ENCODE data around the gene PDCD1LG2. TPM values are rescaled to one million over a fixed set of nuclear protein-coding genes. Genes with fewer than 3 reads are reported as not detected.

The PDCD1LG2 gene
- total RNA-seq, 1 experiment from 2014 or later, result not detected

DNA sequence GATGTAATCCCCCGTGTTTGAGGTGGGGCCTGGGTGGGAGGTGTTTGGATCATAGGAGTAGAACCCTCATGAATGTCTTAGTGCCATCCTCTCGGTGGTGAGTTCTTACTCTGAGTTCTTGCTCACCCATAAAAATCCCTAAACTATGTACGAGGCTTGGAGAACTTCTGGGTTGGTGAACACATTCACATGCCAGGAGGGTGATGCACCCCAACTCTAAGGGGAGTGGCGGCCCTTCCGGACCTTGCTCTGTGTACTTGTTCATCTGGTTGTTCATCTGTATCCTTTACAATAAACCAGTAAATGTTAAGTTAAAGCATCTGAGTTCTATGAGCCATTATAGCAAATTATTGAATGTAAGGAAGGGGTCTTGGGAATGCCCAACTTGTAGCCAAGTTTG, 82.6 kb downstream of the PDCD1LG2 start:
- Histone ChIP-seq H2AK5ac (ENCODE audit: insufficient read length, low read length) (no peak overlapping the region), H3K27me3 (ENCODE audit: insufficient read depth, low read length) (no peaks in the 10 kb centered on the region), H3K9me3 (ENCODE audit: control insufficient read depth, low read depth, low read length) (no peaks in the 10 kb centered on the region), H2BK20ac (ENCODE audit: low read depth, low read length, poor library complexity, severe bottlenecking) (no peak overlapping the region), H3K27ac (ENCODE audit: insufficient read length, low read depth, low read length) (no peak overlapping the region), H4K8ac (replicated peaks; ENCODE audit: insufficient read length, low read depth, low read length) (no peak overlapping the region), H2AFZ (ENCODE audit: low read length) (no peak overlapping the region), H4K5ac (ENCODE audit: insufficient read length, low read depth, low read length) (no peak overlapping the region), H3K79me2 (ENCODE audit: insufficient read depth, low read length) (no peaks in the 10 kb centered on the region), H2BK12ac (ENCODE audit: insufficient read length, low read depth, low read length) (no peak overlapping the region), H3K4me1 (ENCODE audit: insufficient read depth, low read length) (no peaks in the 10 kb centered on the region), H3K4me2 (ENCODE audit: insufficient read depth, insufficient read length, low read length) (no peak overlapping the region), H3K14ac (ENCODE audit: insufficient read depth, low read length) (no peak overlapping the region), H3T11ph (ENCODE audit: low read length) (no peak overlapping the region), H2BK120ac (ENCODE audit: low read depth, low read length, poor library complexity, severe bottlenecking) (no peak overlapping the region), H2BK15ac (ENCODE audit: low read depth, low read length) (no peak overlapping the region), H3K9ac (ENCODE audit: extremely low read depth, insufficient read length, low read length) (no peak overlapping the region), H4K20me1 (ENCODE audit: control insufficient read depth, insufficient read depth, insufficient read length) (no peaks in the 10 kb centered on the region), H3K79me1 (ENCODE audit: insufficient read depth, low read depth, low read length, poor library complexity, severe bottlenecking) (no peaks in the 10 kb centered on the region), H3K23me2 (ENCODE audit: insufficient read length, low read depth, low read length, poor library complexity, severe bottlenecking) (no peaks in the 10 kb centered on the region), H3K18ac (ENCODE audit: insufficient read length, low read depth, low read length) (no peak overlapping the region), H3K23ac (ENCODE audit: insufficient read length, low read depth, low read length) (no peak overlapping the region), H3K56ac (ENCODE audit: insufficient read length, low read depth, low read length) (no peak overlapping the region), H2BK5ac (ENCODE audit: insufficient read length, low read length) (no peak overlapping the region), H4K91ac (ENCODE audit: insufficient read length, low read depth, low read length) (no peak overlapping the region), H3K4ac (ENCODE audit: low read depth, low read length) (no peak overlapping the region)
- no peak for DNase-seq
- no CpG with 5 or more reads among the region's 5 CpGs for WGBS (ENCODE audit: extremely low coverage, insufficient read length, low lambda C conversion rate)
- Mint-ChIP-seq H3K4me3 (no peak overlapping the region), H3K4me1 (peaks cover 6 to 7% of the 10 kb centered on the region in 2 experiments; a peak in 3 of 4 replicates), H3K36me3 (ENCODE audit: insufficient read depth in 1 of 3, low read depth in 3 of 3) (no peaks in the 10 kb centered on the region), H3K27me3 (ENCODE audit: low read depth) (no peaks in the 10 kb centered on the region; the same call in 1 of the 2 replicates), H3K27ac (no peak overlapping the region), H3K9me3 (no peaks in the 10 kb centered on the region)
- TF ChIP-seq, protein P1, sequence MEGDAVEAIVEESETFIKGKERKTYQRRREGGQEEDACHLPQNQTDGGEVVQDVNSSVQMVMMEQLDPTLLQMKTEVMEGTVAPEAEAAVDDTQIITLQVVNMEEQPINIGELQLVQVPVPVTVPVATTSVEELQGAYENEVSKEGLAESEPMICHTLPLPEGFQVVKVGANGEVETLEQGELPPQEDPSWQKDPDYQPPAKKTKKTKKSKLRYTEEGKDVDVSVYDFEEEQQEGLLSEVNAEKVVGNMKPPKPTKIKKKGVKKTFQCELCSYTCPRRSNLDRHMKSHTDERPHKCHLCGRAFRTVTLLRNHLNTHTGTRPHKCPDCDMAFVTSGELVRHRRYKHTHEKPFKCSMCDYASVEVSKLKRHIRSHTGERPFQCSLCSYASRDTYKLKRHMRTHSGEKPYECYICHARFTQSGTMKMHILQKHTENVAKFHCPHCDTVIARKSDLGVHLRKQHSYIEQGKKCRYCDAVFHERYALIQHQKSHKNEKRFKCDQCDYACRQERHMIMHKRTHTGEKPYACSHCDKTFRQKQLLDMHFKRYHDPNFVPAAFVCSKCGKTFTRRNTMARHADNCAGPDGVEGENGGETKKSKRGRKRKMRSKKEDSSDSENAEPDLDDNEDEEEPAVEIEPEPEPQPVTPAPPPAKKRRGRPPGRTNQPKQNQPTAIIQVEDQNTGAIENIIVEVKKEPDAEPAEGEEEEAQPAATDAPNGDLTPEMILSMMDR (conservative IDR thresholded peaks at IDR 0.05), result no peak
